CD8-positive, alpha-beta memory T cell (primary cell): ENCODE results near the gene NR1H4. TPM values are rescaled to one million over a fixed set of nuclear protein-coding genes. Genes with fewer than 3 reads are reported as not detected.
"Not testable (repeated sequence)": the region's sequence is repeated elsewhere in the genome, so short reads cannot be mapped to it uniquely, and the experiment has no call there.

Experiments used
- CTCF ChIA-PET: fragments of 350-600 bp; sonication (Branson Sonifier 250); formaldehyde crosslinking; loops from one replicate; lab custom pipeline; 2021; ENCODE audit warnings: antibody characterized with exemption; lab: Charles Lee
- POLR2A ChIA-PET: fragments of 350-600 bp; sonication (Branson Sonifier 250); formaldehyde crosslinking; loops from one replicate; lab custom pipeline; 2021; ENCODE audit warnings: antibody characterized with exemption; lab: Charles Lee
- DNase-seq, 5 donors: peaks; one replicate each; pipeline versions ENCODE4 v3.0.0 to v3.0.0-alpha.2; 2020 to 2022; ENCODE audit warnings: mixed read lengths in 1 of 5
- H3K27ac ChIP-seq: one replicate; pipeline ENCODE4 v1.7.0; 2013; ENCODE audit warnings: low read depth, mild to moderate bottlenecking, low read length, moderate library complexity
- H3K27me3 ChIP-seq: 2 replicates; pipeline ENCODE4 v1.7.0; 2013; ENCODE audit warnings: low read length, mild to moderate bottlenecking; ENCODE audit not compliant: insufficient read depth, poor library complexity, severe bottlenecking
- H3K36me3 ChIP-seq: 2 replicates; pipeline ENCODE4 v1.7.0; 2013; ENCODE audit warnings: mild to moderate bottlenecking, low read length, moderate library complexity; ENCODE audit not compliant: insufficient read depth
- H3K4me1 ChIP-seq: 2 replicates; pipeline ENCODE4 v1.7.0; 2013; ENCODE audit warnings: mild to moderate bottlenecking, low read length, moderate library complexity; ENCODE audit not compliant: insufficient read depth
- H3K4me3 ChIP-seq: 2 replicates; pipeline ENCODE4 v1.7.0; 2013; ENCODE audit warnings: mild to moderate bottlenecking, low read length
- H3K9me3 ChIP-seq: 2 replicates; pipeline ENCODE4 v1.7.0; 2013; ENCODE audit warnings: mild to moderate bottlenecking, low read length
- H3K27ac Mint-ChIP-seq, 8 donors: one replicate each; pipeline ENCODE4 v1.8.0; 2020 to 2021; ENCODE audit warnings: mixed read lengths in 8 of 8, mild to moderate bottlenecking in 6 of 8, inconsistent platforms in 3 of 8, moderate library complexity in 3 of 8
- H3K27me3 Mint-ChIP-seq, 2 donors: one replicate each; pipeline ENCODE4 v1.8.0; 2020 to 2021; ENCODE audit warnings: mixed read lengths in 2 of 2, mild to moderate bottlenecking in 1 of 2, moderate library complexity in 1 of 2
- H3K36me3 Mint-ChIP-seq, 3 donors: one replicate each; pipeline ENCODE4 v1.8.0; 2020 to 2021; ENCODE audit warnings: mixed read lengths in 3 of 3, inconsistent platforms in 1 of 3, mild to moderate bottlenecking in 1 of 3
- H3K4me1 Mint-ChIP-seq, 3 donors: one replicate each; pipeline ENCODE4 v1.8.0; 2020 to 2021; ENCODE audit warnings: mixed read lengths in 3 of 3, inconsistent platforms in 1 of 3, mild to moderate bottlenecking in 1 of 3
- H3K4me3 Mint-ChIP-seq, 7 donors: one replicate each; pipeline ENCODE4 v1.8.0; 2020 to 2021; ENCODE audit warnings: mixed read lengths in 7 of 7, mild to moderate bottlenecking in 6 of 7, moderate library complexity in 4 of 7, inconsistent platforms in 2 of 7
- H3K9me3 Mint-ChIP-seq, 5 donors: one replicate each; pipeline ENCODE4 v1.8.0; 2020 to 2022; ENCODE audit warnings: mixed read lengths in 5 of 5, mild to moderate bottlenecking in 3 of 5, moderate library complexity in 2 of 5, inconsistent platforms in 1 of 5
- polyA plus RNA-seq: library from polyadenylated mRNA; unstranded; fragments of 300-500 nt; fragmentation: Illumina TruSeq; gene quantifications from one replicate; pipeline ENCODE4 v1.2.3, GENCODE V29; 2021
- total RNA-seq, 2 experiments: library from RNA; stranded (reverse); gene quantifications; one replicate each; pipeline ENCODE4 v1.2.3, GENCODE V29; 2021

Gene NR1H4
- total and polyA plus RNA-seq, 3 experiments from 2014 or later, result not detected

- Histone ChIP-seq H3K36me3 (no peaks in the 10 kb centered on the region), H3K9me3 (no peaks in the 10 kb centered on the region), H3K4me1 (no peaks in the 10 kb centered on the region), H3K27ac (no peak overlapping the region), H3K27me3 (no peaks in the 10 kb centered on the region), H3K4me3 (no peak overlapping the region)
- Mint-ChIP-seq H3K4me3 (no peak overlapping the region), H3K27ac (no peak overlapping the region), H3K4me1 (no peaks in the 10 kb centered on the region), H3K36me3 (no peaks in the 10 kb centered on the region), H3K27me3 (peaks cover 0 to 3% of the 10 kb centered on the region in 2 donors), H3K9me3 (no peaks in the 10 kb centered on the region)
- DNase-seq, result no peak
- ChIA-PET CTCF (no interaction called here), POLR2A (no interaction called here)
Observed at GRCh38 chr12:100491104-100491503, 17.4 kb downstream of the NR1H4 start.

- ChIA-PET CTCF (no interaction called here), POLR2A (no interaction called here)
- no peaks in the 10 kb centered on the region for H3K36me3 Mint-ChIP-seq
- no peak overlapping the region for H3K4me3 Mint-ChIP-seq
- Histone ChIP-seq H3K27me3 (no peaks in the 10 kb centered on the region), H3K4me1 (no peaks in the 10 kb centered on the region), H3K4me3 (no peak overlapping the region), H3K36me3 (no peaks in the 10 kb centered on the region), H3K27ac (no peak overlapping the region), H3K9me3 (no peaks in the 10 kb centered on the region)
- no peak overlapping the region for H3K27ac Mint-ChIP-seq
- DNase-seq, result no peak
- no peaks in the 10 kb centered on the region for H3K4me1 Mint-ChIP-seq
- peaks cover 0 to 3% of the 10 kb centered on the region in 2 donors for H3K27me3 Mint-ChIP-seq
- no peaks in the 10 kb centered on the region for H3K9me3 Mint-ChIP-seq
Observed at GRCh38 chr12:100493396-100494012, 19.8 kb downstream of the NR1H4 start.

GRCh38 chr12:100494026-100494425, 20.4 kb downstream of the NR1H4 start:
- Mint-ChIP-seq H3K4me1 (no peaks in the 10 kb centered on the region), H3K9me3 (no peaks in the 10 kb centered on the region), H3K27ac (no peak overlapping the region), H3K4me3 (no peak overlapping the region), H3K27me3 (peaks cover 0 to 3% of the 10 kb centered on the region in 2 donors), H3K36me3 (no peaks in the 10 kb centered on the region)
- H3K9me3 ChIP-seq, result no peaks in the 10 kb centered on the region
- ChIA-PET POLR2A (no interaction called here), CTCF (no interaction called here)
- no peaks in the 10 kb centered on the region for H3K4me1 ChIP-seq
- no peak overlapping the region for H3K27ac ChIP-seq
- no peaks in the 10 kb centered on the region for H3K36me3 ChIP-seq
- no peaks in the 10 kb centered on the region for H3K27me3 ChIP-seq
- no peak overlapping the region for H3K4me3 ChIP-seq
- no peak for DNase-seq

- no peaks in the 10 kb centered on the region for H3K9me3 ChIP-seq
- H3K4me1 Mint-ChIP-seq, result no peaks in the 10 kb centered on the region
Observed at GRCh38 chr12:100494538-100494937, 20.9 kb downstream of the NR1H4 start.

GRCh38 chr12:100497105-100497795, 23.6 kb downstream of the NR1H4 start:
- H3K27me3 Mint-ChIP-seq, result peaks cover 0 to 3% of the 10 kb centered on the region in 2 donors
- H3K9me3 Mint-ChIP-seq, result no peaks in the 10 kb centered on the region
- POLR2A ChIA-PET, result no interaction called here
- H3K27ac ChIP-seq, result no peak overlapping the region
- no peaks in the 10 kb centered on the region for H3K4me1 Mint-ChIP-seq
- no peaks in the 10 kb centered on the region for H3K36me3 Mint-ChIP-seq
- no peak overlapping the region for H3K4me3 ChIP-seq
- H3K9me3 ChIP-seq, result no peaks in the 10 kb centered on the region
- no peak for DNase-seq
- H3K27ac Mint-ChIP-seq, result no peak overlapping the region
- CTCF ChIA-PET, result no interaction called here
- H3K36me3 ChIP-seq, result no peaks in the 10 kb centered on the region
- H3K4me3 Mint-ChIP-seq, result no peak overlapping the region
- no peaks in the 10 kb centered on the region for H3K27me3 ChIP-seq
- H3K4me1 ChIP-seq, result no peaks in the 10 kb centered on the region

More at GRCh38 chr12:100494538-100494937, 20.9 kb downstream of the NR1H4 start:
- H3K36me3 ChIP-seq, result no peaks in the 10 kb centered on the region
- H3K27me3 ChIP-seq, result no peaks in the 10 kb centered on the region
- no peak for DNase-seq
- Mint-ChIP-seq H3K9me3 (no peaks in the 10 kb centered on the region), H3K27me3 (peaks cover 0 to 3% of the 10 kb centered on the region in 2 donors), H3K27ac (no peak overlapping the region), H3K36me3 (no peaks in the 10 kb centered on the region), H3K4me3 (no peak overlapping the region)
- no peaks in the 10 kb centered on the region for H3K4me1 ChIP-seq
- H3K27ac ChIP-seq, result no peak overlapping the region
- POLR2A ChIA-PET, result no interaction called here
- CTCF ChIA-PET, result no interaction called here
- no peak overlapping the region for H3K4me3 ChIP-seq

- H3K36me3 ChIP-seq, result no peaks in the 10 kb centered on the region
- H3K4me3 ChIP-seq, result no peak overlapping the region
- peaks cover 0 to 4% of the 10 kb centered on the region in 2 donors for H3K27me3 Mint-ChIP-seq
- no peak overlapping the region for H3K27ac ChIP-seq
- H3K4me1 Mint-ChIP-seq, result no peaks in the 10 kb centered on the region
- no peak overlapping the region for H3K4me3 Mint-ChIP-seq
- POLR2A ChIA-PET, result no interaction called here
- CTCF ChIA-PET, result interaction anchor here (1.3 kb wide), 1 partner anchor 16 kb away, joined by 3 read pairs; no protein-coding TSS in a partner anchor
- no peaks in the 10 kb centered on the region for H3K4me1 ChIP-seq
- peaks cover 0 to 1% (median 0%) of the 10 kb centered on the region in 3 donors for H3K36me3 Mint-ChIP-seq
- H3K27me3 ChIP-seq, result no peaks in the 10 kb centered on the region
- no peak overlapping the region for H3K27ac Mint-ChIP-seq
- DNase-seq, result no peak
- no peaks in the 10 kb centered on the region for H3K9me3 Mint-ChIP-seq
- no peaks in the 10 kb centered on the region for H3K9me3 ChIP-seq
Observed at GRCh38 chr12:100498141-100498540, 24.5 kb downstream of the NR1H4 start.

- DNase-seq, result no peak
- H3K27ac ChIP-seq, result no peak overlapping the region
- Mint-ChIP-seq H3K27ac (no peak overlapping the region), H3K4me1 (no peaks in the 10 kb centered on the region), H3K36me3 (peaks cover 0 to 1% (median 0%) of the 10 kb centered on the region in 3 donors), H3K9me3 (no peaks in the 10 kb centered on the region), H3K4me3 (no peak overlapping the region), H3K27me3 (peaks cover 0 to 4% of the 10 kb centered on the region in 2 donors)
- H3K4me3 ChIP-seq, result no peak overlapping the region
- no peaks in the 10 kb centered on the region for H3K36me3 ChIP-seq
- H3K4me1 ChIP-seq, result no peaks in the 10 kb centered on the region
- ChIA-PET CTCF (interaction anchor here (1.3 kb wide), 1 partner anchor 14 kb away, joined by 3 read pairs; no protein-coding TSS in a partner anchor), POLR2A (no interaction called here)
- H3K27me3 ChIP-seq, result no peaks in the 10 kb centered on the region
- H3K9me3 ChIP-seq, result no peaks in the 10 kb centered on the region
Observed at GRCh38 chr12:100499416-100499815, 25.8 kb downstream of the NR1H4 start.

GRCh38 chr12:100502718-100503117, 29.1 kb downstream of the NR1H4 start:
- H3K4me3 Mint-ChIP-seq, H3K27ac ChIP-seq, H3K4me3 ChIP-seq, H3K4me1 ChIP-seq, POLR2A ChIA-PET, H3K9me3 ChIP-seq, H3K36me3 ChIP-seq, H3K27me3 Mint-ChIP-seq, DNase-seq, CTCF ChIA-PET, H3K9me3 Mint-ChIP-seq, H3K27ac Mint-ChIP-seq, H3K4me1 Mint-ChIP-seq, H3K27me3 ChIP-seq, H3K36me3 Mint-ChIP-seq: not testable (repeated sequence)
